Measurements from ENCODE around the gene CDH22. TPM values are rescaled to one million over a fixed set of nuclear protein-coding genes. Genes with fewer than 3 reads are reported as not detected.

Gene CDH22
- total RNA-seq, 1 donor from 2014 or later: 0.09 TPM

DNA sequence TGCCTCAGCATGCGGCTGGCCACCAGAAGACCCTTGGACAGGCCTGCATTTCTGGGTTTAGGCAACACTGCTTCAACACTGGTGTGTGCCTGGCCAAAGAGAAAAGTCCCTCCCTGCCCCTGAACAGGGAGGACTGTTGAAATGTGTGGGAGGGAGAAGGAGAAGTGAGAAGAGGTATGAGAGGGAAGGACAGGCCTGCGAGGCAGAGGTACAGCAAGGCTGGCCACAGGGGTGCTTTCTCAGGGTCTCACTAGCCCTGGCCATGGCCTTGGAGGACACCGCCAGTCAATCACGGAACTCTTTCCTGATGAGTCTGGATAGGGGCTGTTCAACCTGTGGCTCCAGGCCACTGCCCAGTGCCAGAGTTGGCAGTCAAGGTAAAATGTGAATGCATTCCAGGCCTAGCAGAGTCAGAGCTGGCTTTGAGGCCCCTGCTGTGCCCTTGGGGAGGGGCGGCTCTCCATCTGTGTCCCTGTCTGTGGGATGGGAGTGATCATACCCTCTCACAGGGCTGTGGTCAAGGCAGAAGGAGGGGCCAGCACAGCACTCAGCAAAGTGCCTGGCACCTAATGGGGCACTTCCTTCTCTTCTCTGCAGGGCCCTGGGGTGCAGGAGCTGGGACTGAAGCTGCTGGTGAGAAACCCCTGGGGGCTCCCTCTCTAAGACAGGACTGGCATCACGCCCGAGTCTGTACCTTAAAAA is 43.2 kb upstream of the CDH22 start:
- no peak for DNase-seq
- ChIA-PET POLR2A (interaction anchor here (0.8 to 3.5 kb wide), 3 partner anchors 10 to 12 kb away, joined by 3 to 23 read pairs (median 4); no protein-coding TSS in a partner anchor), CTCF (interaction anchor here (2.7 kb wide), 1 partner anchor 45 kb away, joined by 16 read pairs; no protein-coding TSS in a partner anchor)
- no peaks in the 10 kb centered on the region for H3K27me3 Mint-ChIP-seq
- no peak for ATAC-seq (ENCODE audit: low read depth)
- peaks cover 36% of the 10 kb centered on the region for H3K4me1 Mint-ChIP-seq
- no peaks in the 10 kb centered on the region for H3K9me3 Mint-ChIP-seq
- H3K36me3 Mint-ChIP-seq (ENCODE audit: low read depth): peaks cover 69% of the 10 kb centered on the region
- H3K4me3 Mint-ChIP-seq: no peak overlapping the region
- intact Hi-C loops (cut with micrococcal nuclease): loop anchor here (2.0 to 10.0 kb wide), 2 partner anchors 55 to 987 kb away; partner anchors contain the start of genes ELMO2 and SYS1
- TF ChIP-seq CTCF (IDR thresholded peaks at IDR 0.05): no peak
- peak overlapping the region; percentile 78 for H3K27ac Mint-ChIP-seq

GRCh38 chr20:46350986-46351267 is 42.6 kb upstream of the CDH22 start:
- ChIA-PET POLR2A (interaction anchor here (1.4 to 3.5 kb wide), 3 partner anchors 8 to 13 kb away, joined by 3 to 23 read pairs (median 21); no protein-coding TSS in a partner anchor), CTCF (interaction anchor here (2.7 kb wide), 1 partner anchor 44 kb away, joined by 16 read pairs; no protein-coding TSS in a partner anchor)
- DNase-seq: no peak
- no peak for ATAC-seq (ENCODE audit: low read depth)
- Mint-ChIP-seq H3K9me3 (no peaks in the 10 kb centered on the region), H3K36me3 (ENCODE audit: low read depth) (peaks cover 71% of the 10 kb centered on the region), H3K27ac (peak overlapping the region; percentile 78), H3K4me1 (peaks cover 31% of the 10 kb centered on the region), H3K27me3 (no peaks in the 10 kb centered on the region), H3K4me3 (peak overlapping the region; percentile 24)
- TF ChIP-seq CTCF (IDR thresholded peaks at IDR 0.05): no peak
- intact Hi-C loops (cut with micrococcal nuclease): loop anchor here (1.0 to 10.0 kb wide), 3 partner anchors 8 to 986 kb away; partner anchors contain the start of genes ELMO2 and SYS1

- ChIA-PET POLR2A (interaction anchor here (0.9 to 3.5 kb wide), 6 partner anchors 9 to 219 kb away, joined by 3 to 23 read pairs (median 12); partner anchors contain the start of gene ELMO2), CTCF (interaction anchor here (1.0 to 2.7 kb wide), 4 partner anchors 8 to 217 kb away, joined by 5 to 16 read pairs (median 14); no protein-coding TSS in a partner anchor)
- peak overlapping the region; percentile 24 for H3K4me3 Mint-ChIP-seq
- peak overlapping the region; percentile 76 for H3K27ac Mint-ChIP-seq
- TF ChIP-seq CTCF (IDR thresholded peaks at IDR 0.05): no peak
- DNase-seq (no peak), ATAC-seq (ENCODE audit: low read depth) (peak; percentile 85)
- H3K4me1 Mint-ChIP-seq: peaks cover 29% of the 10 kb centered on the region
- intact Hi-C loops (cut with micrococcal nuclease): loop anchor here (1.0 to 10.0 kb wide), 3 partner anchors 9 to 986 kb away; partner anchors contain the start of genes ELMO2 and SYS1
- no peaks in the 10 kb centered on the region for H3K9me3 Mint-ChIP-seq
- H3K27me3 Mint-ChIP-seq: no peaks in the 10 kb centered on the region
- peaks cover 68% of the 10 kb centered on the region for H3K36me3 Mint-ChIP-seq (ENCODE audit: low read depth)
Measured at GRCh38 chr20:46350201-46350985, 42.1 kb upstream of the CDH22 start.

DNA sequence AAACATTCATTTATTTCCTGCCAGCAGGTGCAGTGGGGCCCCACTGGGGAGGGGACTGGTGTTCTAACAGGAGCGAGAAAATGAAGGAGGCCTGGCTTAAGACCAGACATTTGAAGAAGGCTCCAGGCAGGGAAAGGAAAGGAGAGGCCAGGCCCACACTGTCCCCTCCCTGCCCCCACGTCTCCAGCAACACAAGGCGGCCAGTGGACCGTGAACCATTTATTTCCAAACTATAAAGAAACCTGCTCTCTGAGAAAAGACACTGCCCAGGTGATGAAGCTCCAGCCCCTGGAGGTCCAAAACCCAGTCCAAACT is 41.4 kb upstream of the CDH22 start:
- POLR2A ChIA-PET: interaction anchor here (0.9 to 3.5 kb wide), 7 partner anchors 8 to 230 kb away, joined by 3 to 23 read pairs (median 10); partner anchors contain the start of gene ELMO2
- DNase-seq (no peak), ATAC-seq (ENCODE audit: low read depth) (no peak)
- H3K27me3 Mint-ChIP-seq: no peaks in the 10 kb centered on the region
- H3K9me3 Mint-ChIP-seq: no peaks in the 10 kb centered on the region
- H3K36me3 Mint-ChIP-seq (ENCODE audit: low read depth): peaks cover 68% of the 10 kb centered on the region
- H3K27ac Mint-ChIP-seq: no peak overlapping the region
- TF ChIP-seq CTCF (IDR thresholded peaks at IDR 0.05): no peak
- H3K4me3 Mint-ChIP-seq: no peak overlapping the region
- H3K4me1 Mint-ChIP-seq: peaks cover 29% of the 10 kb centered on the region
- intact Hi-C loops (cut with micrococcal nuclease): loop anchor here (1.0 to 10.0 kb wide), 6 partner anchors 10 to 985 kb away; partner anchors contain the start of genes ELMO2 and SYS1
- CTCF ChIA-PET: interaction anchor here (1.0 to 2.7 kb wide), 8 partner anchors 9 to 380 kb away, joined by 3 to 16 read pairs (median 11); no protein-coding TSS in a partner anchor
